GM12801 (cell line): Measurements from ENCODE around the gene IRF2BP2.

Experiments
- TF ChIP-seq, protein P1 (sequence below): IDR thresholded peaks from one replicate; pipeline ENCODE4 v1.5.1; 2011; ENCODE audit warnings: control low read depth; ENCODE audit not compliant: insufficient read length; ENCODE audit errors: extremely low read depth

The IRF2BP2 gene

GRCh38 chr1:234586892-234587485 lies 23.0 kb downstream of the IRF2BP2 start:
- TF ChIP-seq, protein P1, sequence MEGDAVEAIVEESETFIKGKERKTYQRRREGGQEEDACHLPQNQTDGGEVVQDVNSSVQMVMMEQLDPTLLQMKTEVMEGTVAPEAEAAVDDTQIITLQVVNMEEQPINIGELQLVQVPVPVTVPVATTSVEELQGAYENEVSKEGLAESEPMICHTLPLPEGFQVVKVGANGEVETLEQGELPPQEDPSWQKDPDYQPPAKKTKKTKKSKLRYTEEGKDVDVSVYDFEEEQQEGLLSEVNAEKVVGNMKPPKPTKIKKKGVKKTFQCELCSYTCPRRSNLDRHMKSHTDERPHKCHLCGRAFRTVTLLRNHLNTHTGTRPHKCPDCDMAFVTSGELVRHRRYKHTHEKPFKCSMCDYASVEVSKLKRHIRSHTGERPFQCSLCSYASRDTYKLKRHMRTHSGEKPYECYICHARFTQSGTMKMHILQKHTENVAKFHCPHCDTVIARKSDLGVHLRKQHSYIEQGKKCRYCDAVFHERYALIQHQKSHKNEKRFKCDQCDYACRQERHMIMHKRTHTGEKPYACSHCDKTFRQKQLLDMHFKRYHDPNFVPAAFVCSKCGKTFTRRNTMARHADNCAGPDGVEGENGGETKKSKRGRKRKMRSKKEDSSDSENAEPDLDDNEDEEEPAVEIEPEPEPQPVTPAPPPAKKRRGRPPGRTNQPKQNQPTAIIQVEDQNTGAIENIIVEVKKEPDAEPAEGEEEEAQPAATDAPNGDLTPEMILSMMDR, result no peak

GRCh38 chr1:234586304-234586703 lies 23.7 kb downstream of the IRF2BP2 start:
- TF ChIP-seq, protein P1, result no peak

GRCh38 chr1:234585330-234586055 lies 24.5 kb downstream of the IRF2BP2 start:
- TF ChIP-seq, protein P1, result no peak

DNA sequence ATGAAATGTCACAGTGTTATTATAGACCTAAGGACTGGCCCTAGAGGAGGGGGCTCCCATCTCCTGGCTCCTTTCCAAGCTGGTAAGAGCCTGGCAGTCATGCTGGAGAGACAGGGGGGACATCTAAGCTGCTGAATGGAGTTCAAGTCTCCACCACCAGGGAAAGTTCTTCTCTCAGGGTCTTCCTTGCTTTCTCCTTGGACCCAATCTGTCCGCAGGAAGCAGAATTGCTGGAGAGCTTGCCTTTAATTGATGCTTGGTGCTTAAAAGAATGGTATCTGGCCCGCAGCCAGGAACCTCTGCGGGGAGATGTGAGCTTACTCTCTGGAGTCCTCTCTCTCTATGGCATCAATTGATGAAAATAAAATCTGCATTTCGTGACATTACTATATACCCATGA lies 25.1 kb downstream of the IRF2BP2 start:
- TF ChIP-seq, protein P1, result no peak

DNA sequence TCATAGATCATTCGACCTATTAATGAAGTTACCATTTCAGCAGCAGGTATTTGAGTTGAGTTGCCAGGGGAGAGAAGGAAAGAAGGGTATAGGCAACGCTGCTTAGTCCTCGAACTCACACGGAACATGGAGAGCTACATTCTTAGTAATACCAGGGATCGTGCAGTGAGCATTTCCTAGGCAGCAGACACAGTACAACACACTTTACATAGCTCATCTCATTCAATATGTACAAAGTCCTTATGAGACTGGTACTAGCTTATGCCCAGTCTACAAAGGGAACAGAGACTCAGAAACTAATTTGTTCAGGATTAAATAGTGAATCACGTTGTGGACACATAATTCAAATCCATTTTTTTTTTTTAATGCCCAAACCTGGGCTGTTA lies 25.6 kb downstream of the IRF2BP2 start:
- TF ChIP-seq, protein P1, result no peak

DNA sequence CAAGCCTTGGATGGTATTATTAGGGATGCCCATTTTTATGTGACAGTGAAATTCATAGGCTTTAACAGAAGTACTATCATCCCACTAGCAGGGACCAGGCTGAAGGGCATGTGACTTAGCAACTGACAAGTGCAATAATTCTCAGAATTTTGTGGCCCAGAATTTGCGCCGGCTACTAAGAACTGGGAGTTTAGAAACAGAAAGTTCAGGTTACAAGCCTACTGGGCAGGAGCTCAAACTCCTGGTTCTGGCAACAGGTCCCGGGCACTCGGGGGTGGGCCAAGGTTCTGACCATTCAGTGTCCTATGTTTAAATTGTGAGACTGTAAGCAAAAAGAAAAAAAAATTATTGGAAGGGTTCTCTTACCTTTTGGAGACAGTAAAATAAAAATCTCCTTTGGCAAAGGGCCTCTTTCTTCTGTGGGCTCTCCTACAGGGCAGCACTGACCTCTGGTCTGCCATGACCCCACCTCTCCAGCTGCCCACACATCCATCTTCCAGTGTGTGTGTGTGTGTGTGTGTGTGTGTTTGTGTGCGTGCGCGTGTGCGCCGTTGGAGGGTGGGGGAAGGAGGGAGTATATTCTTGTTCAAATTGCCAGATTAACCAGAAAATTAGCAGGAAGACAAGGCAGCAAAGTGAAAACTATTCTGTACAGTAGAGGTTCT lies 26.1 kb downstream of the IRF2BP2 start:
- TF ChIP-seq, protein P1, result no peak

DNA sequence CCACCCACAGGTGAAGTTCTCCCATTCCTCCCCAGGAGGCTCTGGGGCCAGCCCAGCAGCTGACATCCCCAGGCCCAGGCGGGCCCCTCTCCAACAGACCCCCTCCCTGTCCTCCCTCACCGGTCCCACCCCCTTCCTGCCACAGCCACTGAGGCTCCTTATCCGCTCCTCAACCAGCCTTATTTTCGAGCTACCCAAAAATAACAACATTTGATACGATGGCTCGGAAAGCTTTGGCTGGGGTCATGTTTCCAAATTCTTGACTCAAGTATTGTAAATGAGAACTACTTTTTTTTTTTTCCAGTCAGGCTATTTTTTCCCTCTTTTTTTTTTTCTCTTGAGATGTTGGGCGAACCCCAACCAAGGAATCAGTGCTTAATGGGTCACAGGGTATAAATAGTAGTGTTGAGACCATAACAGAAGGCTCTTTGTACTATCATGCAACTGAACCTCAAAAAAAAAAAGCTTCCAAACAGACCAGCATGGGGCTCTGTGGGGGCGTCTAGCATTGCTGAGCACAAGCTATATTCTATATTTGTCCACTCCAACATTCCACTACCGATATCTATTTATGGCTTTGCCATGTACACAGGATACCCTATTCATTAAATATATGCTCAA lies 27.2 kb downstream of the IRF2BP2 start:
- TF ChIP-seq, protein P1, result no peak
